Skeletal muscle satellite cell (primary cell): ENCODE data around the gene TBC1D9.

Source experiments
- H3K27me3 ChIP-seq: 2 replicates; pipeline ENCODE4 v1.7.0; 2013; ENCODE audit warnings: low read length; ENCODE audit not compliant: control insufficient read depth, insufficient read depth
- H3K36me3 ChIP-seq: 2 replicates; pipeline ENCODE4 v1.7.0; 2013; ENCODE audit warnings: mild to moderate bottlenecking, control low read depth, low read length; ENCODE audit not compliant: insufficient read depth
- H3K4me1 ChIP-seq: 2 replicates; pipeline ENCODE4 v1.7.0; 2013; ENCODE audit warnings: low read length; ENCODE audit not compliant: control insufficient read depth, insufficient read depth
- H3K4me2 ChIP-seq: 2 replicates; pipeline ENCODE4 v1.7.0; 2013; ENCODE audit warnings: mild to moderate bottlenecking, low read length
- H3K4me3 ChIP-seq: 2 replicates; pipeline ENCODE4 v1.7.0; 2013; ENCODE audit warnings: low read length
- H3K9ac ChIP-seq: 2 replicates; pipeline ENCODE4 v1.7.0; 2013; ENCODE audit warnings: mild to moderate bottlenecking, low read depth, low read length, moderate library complexity
- H3K9me3 ChIP-seq: replicated peaks from 2 replicates; pipeline ENCODE4 v1.7.0; 2013; ENCODE audit warnings: mild to moderate bottlenecking, control low read depth, low read length

TBC1D9 gene

DNA sequence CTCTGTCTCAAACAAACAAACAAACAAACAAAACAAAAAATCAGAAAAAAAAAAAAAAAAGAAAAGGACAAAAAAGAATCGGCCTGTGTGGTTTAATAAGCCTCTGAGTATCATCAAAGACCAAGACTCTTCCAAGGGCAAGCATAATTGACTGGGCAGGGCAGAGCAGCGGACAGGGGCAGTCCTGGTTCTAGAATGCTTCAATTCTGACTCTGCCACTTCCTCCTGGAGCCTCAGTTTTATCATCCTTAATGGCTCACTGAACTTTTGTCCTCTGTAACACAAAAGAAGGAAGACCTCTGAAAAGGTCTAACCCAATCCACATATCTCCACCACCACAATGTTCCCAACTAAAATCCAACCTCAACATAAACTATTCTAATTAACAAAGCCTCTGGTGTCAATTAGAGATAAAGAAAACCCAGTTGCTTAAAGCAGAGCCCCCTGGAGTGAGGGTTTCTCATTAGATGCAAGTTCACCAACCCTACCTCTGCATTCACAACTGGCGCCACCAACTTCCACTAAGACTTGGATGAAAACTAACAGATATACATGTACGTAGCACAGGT is 51.7 kb downstream of the TBC1D9 start:
- Histone ChIP-seq H3K36me3 (no peaks in the 10 kb centered on the region), H3K27me3 (no peaks in the 10 kb centered on the region), H3K4me2 (no peak overlapping the region), H3K4me3 (no peak overlapping the region), H3K4me1 (peaks cover 17% of the 10 kb centered on the region), H3K9ac (no peak overlapping the region), H3K9me3 (no peaks in the 10 kb centered on the region)

DNA sequence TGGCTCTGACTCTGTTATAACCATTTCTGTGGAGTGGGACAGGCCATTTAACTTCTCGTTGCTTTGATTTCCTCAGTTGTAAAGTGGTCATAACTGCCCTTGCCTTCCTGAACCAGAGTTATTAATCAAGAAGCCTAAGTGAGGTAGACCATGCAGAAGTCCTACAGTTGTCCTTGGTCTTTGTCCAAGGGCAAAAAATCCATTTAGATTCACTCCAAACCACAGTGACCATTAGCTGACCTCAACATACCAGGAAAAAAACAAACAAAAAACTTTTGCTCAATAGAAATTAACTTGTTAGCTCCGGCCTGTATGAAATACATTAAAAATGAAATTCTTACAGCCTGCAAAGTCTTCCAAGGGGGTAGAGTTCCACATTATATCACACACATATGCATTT is 52.7 kb downstream of the TBC1D9 start:
- Histone ChIP-seq H3K4me2 (no peak overlapping the region), H3K9ac (no peak overlapping the region), H3K4me1 (peaks cover 17% of the 10 kb centered on the region), H3K4me3 (no peak overlapping the region), H3K36me3 (no peaks in the 10 kb centered on the region), H3K9me3 (no peaks in the 10 kb centered on the region), H3K27me3 (no peaks in the 10 kb centered on the region)

DNA sequence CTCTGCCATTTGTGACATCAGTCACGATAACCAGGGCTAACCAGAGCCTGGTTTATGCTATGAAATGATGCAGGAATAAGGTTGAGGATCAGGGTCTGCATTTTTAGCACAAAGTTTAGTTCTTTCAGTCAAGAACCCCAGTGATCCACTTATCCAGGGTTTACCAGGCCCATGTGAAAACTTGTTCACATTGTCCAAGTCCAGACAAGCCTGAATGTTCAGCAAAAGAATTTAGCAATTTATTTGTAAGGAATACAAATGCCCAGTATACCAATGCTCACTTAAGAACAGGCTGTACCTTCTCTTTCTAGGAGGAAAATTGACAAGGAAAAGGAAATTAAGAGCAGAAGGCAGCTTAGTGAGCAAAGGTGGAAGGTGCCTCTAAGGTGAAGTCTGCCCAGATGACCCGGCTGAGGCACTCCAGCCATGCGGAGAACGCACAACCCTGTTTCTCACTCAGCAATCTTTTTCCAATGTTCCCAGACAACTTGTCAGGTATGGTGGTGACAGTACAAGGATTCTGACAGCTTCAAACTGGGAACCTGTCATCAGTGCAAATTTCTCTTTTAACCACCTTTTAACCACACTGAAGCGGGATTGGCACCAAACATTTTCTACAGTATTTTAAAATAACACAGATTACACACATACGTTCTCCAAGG is 54.0 kb downstream of the TBC1D9 start:
- Histone ChIP-seq H3K4me1 (peaks cover 17% of the 10 kb centered on the region), H3K4me3 (no peak overlapping the region), H3K9ac (no peak overlapping the region), H3K4me2 (no peak overlapping the region), H3K27me3 (no peaks in the 10 kb centered on the region), H3K9me3 (no peaks in the 10 kb centered on the region), H3K36me3 (no peaks in the 10 kb centered on the region)

DNA sequence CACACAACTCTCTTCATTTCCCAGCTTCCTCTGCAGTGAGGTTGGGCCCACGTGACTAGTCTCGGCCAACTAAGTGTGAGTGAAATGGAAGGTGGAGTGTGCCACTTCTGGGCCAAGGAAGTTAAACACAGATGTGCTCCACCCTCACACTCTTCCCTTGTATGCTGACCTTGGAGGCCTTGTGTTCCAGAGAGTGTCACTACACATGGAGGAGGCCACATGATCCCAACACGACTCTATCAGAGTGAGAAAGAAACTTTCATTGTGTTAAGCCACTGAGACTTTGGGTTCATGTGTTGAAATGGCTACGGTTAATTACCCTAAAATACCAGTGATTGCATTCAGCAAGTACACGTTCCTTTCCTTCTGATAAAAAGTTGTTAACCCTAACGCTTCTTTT is 55.1 kb downstream of the TBC1D9 start:
- H3K9ac ChIP-seq: no peak overlapping the region
- no peaks in the 10 kb centered on the region for H3K27me3 ChIP-seq
- H3K4me2 ChIP-seq: no peak overlapping the region
- no peaks in the 10 kb centered on the region for H3K9me3 ChIP-seq
- H3K4me1 ChIP-seq: peaks cover 12% of the 10 kb centered on the region
- no peaks in the 10 kb centered on the region for H3K36me3 ChIP-seq
- H3K4me3 ChIP-seq: no peak overlapping the region

DNA sequence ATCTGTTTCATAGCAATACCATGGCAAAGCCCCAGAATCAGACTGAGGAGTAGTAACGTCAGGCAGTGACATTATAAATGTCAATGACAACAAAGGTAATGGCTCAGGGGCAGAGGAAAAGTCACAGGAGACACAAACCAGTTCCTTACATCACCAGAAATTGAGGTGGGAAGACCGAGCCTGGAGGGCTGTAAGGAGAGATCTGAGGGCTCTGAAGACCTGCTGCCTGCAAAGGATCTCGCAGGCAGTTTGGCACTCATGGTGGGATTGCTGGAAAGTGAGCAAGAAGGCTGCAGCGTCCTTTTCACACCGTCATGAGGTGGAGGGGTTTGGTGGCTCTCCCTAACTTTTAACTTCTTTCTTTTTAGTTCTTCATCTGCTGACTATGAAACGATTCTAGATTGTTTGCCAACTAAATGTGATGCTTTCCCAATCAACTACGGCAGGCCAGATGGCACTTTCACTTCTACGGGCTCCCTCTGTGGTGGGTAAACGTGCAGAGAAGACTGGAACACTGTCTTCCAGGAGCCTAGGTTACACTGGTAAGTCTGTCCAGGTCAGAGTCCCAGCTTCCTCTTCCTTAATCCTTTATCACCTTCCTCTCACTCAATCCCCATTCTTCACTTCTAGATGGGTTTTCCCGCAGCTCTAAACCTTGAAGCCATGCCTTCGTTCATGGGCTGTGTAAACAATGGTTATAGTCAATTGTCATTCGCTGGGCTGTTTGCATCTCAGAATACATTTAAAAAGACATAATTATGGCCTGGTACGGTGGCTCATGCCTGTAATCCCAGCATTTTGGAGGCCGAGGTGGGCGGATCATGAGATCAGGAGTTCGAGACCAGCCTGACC is 58.2 kb downstream of the TBC1D9 start:
- H3K4me2 ChIP-seq: no peak overlapping the region
- H3K4me3 ChIP-seq: no peak overlapping the region
- no peak overlapping the region for H3K9ac ChIP-seq
- no peaks in the 10 kb centered on the region for H3K36me3 ChIP-seq
- no peaks in the 10 kb centered on the region for H3K27me3 ChIP-seq
- H3K9me3 ChIP-seq: no peaks in the 10 kb centered on the region
- no peaks in the 10 kb centered on the region for H3K4me1 ChIP-seq

DNA sequence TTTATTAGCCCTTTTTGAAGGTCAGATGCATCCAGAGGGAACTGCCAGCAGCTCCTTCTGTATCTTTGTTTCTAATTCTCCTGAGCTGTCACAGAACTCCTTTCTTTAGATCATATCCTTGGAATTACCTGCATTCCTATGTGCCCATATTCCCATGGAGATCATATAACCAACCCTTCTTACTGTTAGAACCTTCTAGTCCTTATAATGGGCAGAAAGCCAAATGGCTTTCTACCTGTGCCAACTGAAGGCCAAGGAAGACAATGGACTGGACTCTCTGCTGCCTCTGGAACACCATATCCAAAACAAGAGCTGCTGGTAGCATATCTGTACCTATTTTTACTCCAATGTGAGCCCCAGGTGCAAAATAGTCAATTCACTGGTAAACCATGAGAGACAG is 60.7 kb downstream of the TBC1D9 start:
- Histone ChIP-seq H3K4me1 (peaks cover 10% of the 10 kb centered on the region), H3K27me3 (no peaks in the 10 kb centered on the region), H3K4me3 (no peak overlapping the region)

DNA sequence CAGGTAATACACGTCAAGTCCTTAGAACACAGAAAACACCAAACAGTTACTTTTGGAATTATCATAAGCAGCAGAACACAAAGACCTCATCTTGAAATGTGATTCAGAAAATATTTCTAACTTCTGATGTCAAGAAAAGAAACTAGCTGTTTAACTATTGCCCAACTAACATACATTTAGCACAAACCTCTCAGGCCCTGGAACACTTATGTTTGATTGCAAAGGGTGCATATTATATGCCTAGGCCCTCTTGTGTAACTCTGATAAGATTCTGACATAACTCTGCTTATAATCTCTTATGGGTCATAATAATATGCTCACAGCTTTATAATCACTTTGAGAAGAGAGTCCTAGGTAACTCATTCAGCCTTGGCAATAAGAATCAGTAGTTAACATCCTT is 62.6 kb downstream of the TBC1D9 start:
- peaks cover 16% of the 10 kb centered on the region for H3K4me1 ChIP-seq
- no peak overlapping the region for H3K9ac ChIP-seq
- H3K4me3 ChIP-seq: no peak overlapping the region
- no peaks in the 10 kb centered on the region for H3K36me3 ChIP-seq
- no peaks in the 10 kb centered on the region for H3K27me3 ChIP-seq
- no peak overlapping the region for H3K4me2 ChIP-seq
- H3K9me3 ChIP-seq: no peaks in the 10 kb centered on the region

More for the DNA sequence above, 60.7 kb downstream of the TBC1D9 start:
- no peaks in the 10 kb centered on the region for H3K9me3 ChIP-seq
- H3K36me3 ChIP-seq: no peaks in the 10 kb centered on the region
- H3K9ac ChIP-seq: no peak overlapping the region
- no peak overlapping the region for H3K4me2 ChIP-seq

DNA sequence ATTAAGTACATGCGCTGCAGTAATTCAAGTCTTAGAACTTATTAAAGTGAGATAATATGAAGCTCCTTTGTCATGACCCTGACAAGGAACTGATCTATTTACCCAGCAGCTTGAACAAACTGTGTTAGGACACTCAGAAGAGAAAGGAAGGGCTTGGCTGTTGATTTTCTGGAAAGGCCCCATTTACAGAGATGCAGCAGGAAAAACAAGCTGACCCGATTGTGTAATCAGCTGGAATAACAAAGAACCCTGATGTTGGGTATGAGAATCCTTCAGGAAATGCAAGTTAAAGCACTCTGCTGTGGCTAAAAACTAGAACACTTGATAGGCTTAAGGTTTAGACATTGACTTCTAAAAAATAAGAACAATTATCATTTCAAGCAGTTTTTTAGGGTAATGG is 64.8 kb downstream of the TBC1D9 start:
- Histone ChIP-seq H3K27me3 (no peaks in the 10 kb centered on the region), H3K4me3 (no peak overlapping the region), H3K4me2 (peak overlapping the region; percentile 30), H3K9ac (no peak overlapping the region), H3K9me3 (no peaks in the 10 kb centered on the region), H3K36me3 (no peaks in the 10 kb centered on the region), H3K4me1 (peaks cover 19% of the 10 kb centered on the region)

DNA sequence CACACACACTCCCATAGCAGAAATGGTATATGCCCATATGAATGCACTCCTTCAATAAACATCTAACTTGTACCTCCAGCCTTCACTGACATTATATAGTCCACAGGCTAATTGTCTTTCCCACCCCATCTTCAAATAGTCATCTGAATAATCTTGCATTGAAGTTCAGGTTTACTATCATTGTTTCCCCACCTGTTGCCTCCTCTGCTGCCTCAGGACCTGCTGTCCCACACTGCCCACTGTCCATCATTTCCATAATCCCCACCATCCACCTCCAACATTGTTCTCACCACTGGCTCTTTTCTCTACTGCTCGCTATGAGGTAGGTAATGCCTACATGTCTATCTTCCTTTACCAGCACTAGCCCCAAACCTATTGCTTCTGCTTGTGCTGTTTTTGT is 66.1 kb downstream of the TBC1D9 start:
- Histone ChIP-seq H3K27me3 (no peaks in the 10 kb centered on the region), H3K9me3 (no peaks in the 10 kb centered on the region), H3K4me1 (peaks cover 19% of the 10 kb centered on the region), H3K4me3 (no peak overlapping the region), H3K36me3 (no peaks in the 10 kb centered on the region), H3K4me2 (no peak overlapping the region), H3K9ac (no peak overlapping the region)

DNA sequence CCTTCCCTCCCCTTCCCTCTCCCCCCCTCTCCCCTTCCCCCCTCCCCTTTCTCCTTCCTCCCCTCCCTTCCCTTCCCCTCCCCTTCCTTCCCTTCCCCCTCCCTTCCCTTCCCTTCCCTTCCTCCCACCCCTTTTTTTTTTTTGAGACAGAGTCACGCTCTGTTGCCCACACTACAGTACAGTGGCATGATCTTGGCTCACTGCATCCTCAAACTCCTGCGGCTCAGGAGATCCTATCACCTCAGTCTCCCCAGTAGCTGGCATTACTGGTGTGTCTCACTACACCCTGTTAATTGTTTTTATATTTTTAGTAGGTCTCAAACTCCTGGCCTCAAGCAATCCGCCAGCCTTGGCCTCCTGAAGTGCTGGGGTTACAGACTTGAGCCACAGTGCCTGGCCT is 66.6 kb downstream of the TBC1D9 start:
- no peaks in the 10 kb centered on the region for H3K27me3 ChIP-seq
- H3K4me2 ChIP-seq: no peak overlapping the region
- H3K4me3 ChIP-seq: no peak overlapping the region
- H3K9ac ChIP-seq: no peak overlapping the region
- no peaks in the 10 kb centered on the region for H3K9me3 ChIP-seq
- peaks cover 19% of the 10 kb centered on the region for H3K4me1 ChIP-seq
- no peaks in the 10 kb centered on the region for H3K36me3 ChIP-seq

DNA sequence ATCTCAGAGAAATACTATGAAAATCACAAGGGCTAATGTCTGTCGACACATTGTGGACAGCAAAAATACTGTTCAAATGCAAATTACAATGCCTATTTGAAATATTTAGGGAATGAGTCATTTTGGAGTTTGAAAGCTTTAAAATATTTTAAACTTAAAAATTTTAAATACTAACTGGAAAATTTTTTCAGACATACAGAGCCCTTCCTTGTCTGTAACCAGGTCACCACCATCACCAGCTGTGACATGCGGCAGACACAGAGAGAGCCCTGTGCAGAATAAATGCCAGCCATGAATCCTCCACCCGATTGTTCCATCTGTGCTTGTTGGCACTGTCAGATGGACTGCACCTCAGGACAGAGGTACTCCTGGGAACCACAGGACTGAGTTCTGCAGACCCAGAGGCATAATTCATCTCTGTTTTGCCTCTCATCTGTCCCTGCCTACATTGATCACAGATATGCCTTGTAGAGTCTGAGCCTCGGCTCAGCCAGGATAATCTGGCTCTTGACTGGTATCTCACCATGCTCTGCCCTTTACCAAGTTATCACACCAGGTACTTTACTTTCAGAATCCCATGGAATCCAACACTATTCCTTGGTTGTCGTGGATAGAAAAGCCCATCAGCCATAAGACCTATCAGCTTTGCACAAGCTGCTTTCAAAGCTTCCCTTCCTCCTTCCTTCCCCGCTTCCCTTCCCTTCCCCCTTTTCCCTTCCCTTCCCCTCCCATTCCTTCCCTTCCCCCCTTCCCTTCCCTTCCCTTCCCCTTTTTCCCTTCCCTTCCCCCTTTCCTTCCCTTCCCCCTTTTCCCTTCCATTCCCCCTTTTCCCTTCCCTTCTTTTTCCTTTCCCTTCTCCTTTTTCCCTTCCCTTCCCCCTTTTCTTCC is 67.2 kb downstream of the TBC1D9 start:
- no peak overlapping the region for H3K4me3 ChIP-seq
- no peak overlapping the region for H3K9ac ChIP-seq
- peaks cover 19% of the 10 kb centered on the region for H3K4me1 ChIP-seq
- peak overlapping the region; percentile 14 for H3K4me2 ChIP-seq
- no peaks in the 10 kb centered on the region for H3K9me3 ChIP-seq
- H3K36me3 ChIP-seq: no peaks in the 10 kb centered on the region
- H3K27me3 ChIP-seq: no peaks in the 10 kb centered on the region
